CD4-positive, alpha-beta T cell treated with Interleukin-15 for 4 hours (primary cell): ENCODE measurements around the gene TMEM50A.
"Not testable (repeated sequence)": the region's sequence is repeated elsewhere in the genome, so short reads cannot be mapped to it uniquely, and the experiment has no call there.

Experiments
- DNase-seq: peaks from one replicate; pipeline ENCODE4 v3.0.0-alpha.2; 2020; ENCODE audit warnings: low spot score

Gene TMEM50A

DNA sequence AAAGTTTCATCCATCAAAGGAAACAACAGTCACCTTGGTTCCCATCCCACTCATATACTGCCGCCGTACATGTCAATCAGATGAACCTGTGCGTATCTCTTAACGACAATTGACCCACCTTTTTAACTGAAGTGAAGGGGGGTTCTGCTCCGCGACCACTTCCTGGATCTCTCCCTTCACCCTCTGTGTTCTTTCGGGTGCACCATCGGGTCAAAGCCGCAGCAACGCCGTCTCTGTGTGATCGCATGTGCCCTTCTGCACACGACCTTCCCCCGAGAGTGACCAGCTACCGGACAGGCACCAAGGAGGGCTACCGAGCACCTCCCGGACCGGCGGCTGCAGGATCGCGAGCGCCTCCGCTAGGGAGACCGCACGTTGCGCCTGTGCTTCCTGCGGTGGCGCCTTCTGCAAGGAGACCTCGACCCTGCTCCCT is 1.2 kb upstream of the TMEM50A start:
- not testable (repeated sequence) for DNase-seq

DNA sequence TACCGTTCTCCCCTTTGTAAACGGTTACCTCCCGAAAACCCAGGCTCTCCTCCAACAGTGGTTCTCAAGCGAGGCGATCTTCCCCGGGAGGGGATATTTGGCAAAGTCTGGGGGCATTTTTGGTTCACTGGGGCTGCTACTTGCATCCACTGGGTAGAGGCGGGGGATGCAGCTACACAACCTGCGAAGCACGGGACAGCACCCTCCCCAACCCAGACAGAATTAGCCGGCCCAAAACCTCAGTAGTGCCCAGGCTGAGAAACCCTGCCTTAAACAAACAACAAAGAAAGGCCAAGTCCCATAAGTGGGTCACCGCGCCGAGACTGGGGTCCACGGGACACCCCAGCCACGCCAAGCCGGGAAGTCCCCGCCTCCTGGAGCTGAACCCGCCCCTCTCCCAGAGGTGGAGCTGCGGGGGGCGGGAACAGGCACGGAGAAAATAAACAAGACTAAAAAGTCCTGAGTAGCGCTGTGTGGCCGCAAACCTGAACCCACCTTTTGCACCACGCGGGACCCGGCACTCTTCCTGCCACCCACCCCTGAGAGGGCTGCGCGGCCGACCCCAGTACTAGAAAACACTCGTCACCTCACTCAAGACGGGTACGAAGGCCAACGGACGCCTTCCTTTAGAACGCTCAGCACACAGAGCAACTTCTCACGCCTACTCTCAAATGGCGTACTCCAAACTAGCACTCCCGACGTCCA is 499 bp upstream of the TMEM50A start:
- DNase-seq: not testable (repeated sequence)

DNA sequence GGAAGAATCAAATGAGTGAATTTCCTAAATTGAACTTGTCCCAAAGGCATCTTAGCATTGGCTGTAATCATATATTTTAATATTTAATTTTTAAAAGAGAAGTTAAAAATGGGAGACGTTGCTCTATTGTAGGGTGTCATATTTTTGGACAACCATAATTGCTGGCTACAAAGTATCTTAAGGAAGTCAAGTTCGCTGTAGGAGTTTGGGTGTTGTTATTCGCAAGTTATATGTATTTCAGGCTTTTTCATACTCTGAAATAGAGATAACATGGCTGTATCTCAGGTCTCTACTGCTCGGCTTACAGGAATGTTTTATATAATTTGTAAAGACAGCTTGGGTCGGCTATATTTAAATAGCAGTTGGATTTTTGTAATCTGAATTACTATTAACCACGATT is 852 bp downstream of the TMEM50A start:
- DNase-seq: no peak

DNA sequence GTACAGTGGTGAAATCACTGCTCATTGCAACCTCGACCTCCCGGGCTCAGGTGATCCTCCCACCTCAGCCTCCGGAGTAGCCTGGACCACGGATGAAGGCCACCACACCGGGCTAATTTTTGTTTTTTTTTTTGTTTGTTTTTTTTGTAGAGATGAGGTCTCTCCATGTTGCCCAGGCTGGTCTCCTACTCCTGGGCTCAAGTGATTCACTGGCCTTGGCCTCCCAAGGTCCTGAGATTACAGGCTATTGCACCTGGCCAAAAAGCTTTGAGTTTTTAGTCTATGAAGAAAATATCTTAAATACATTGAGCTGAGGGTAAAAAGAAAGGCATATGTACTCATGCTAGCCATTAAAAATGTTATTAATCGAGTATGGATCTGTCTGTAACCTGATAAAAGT is 3.6 kb downstream of the TMEM50A start:
- no peak for DNase-seq

DNA sequence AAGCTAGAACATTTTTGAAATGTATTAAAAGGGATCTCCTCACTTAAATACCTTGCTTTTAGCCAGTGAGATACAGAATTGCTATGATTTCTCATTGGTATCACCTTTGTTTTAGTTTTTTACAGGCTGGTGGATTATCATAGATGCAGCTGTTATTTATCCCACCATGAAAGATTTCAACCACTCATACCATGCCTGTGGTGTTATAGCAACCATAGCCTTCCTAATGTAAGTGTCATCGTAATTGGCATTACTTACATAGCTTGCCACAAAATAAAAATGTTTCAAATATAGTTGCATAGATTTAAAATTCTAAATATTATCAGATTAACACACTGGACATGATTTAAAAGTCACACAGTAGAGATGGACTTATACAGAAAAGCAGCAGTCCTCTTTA is 4.7 kb downstream of the TMEM50A start:
- no peak for DNase-seq

DNA sequence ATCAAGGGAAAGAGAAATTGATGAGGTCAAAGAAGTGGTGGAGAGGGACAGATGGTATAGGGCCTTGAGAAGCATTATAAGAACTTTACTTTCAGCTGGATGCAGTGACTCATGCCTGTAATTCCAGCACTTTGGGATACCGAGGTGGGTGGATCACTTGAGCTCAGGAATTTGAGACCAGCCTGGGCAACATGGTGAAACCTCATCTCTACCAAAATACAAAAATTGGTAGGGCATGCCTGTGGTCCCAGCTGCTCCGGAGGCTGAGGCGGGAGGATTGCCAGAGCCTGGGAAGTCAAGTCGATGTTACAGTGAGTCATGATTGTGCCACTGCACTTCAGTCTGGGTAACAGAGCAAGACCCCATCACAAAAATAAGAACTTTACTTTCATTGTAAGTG is 5.7 kb downstream of the TMEM50A start:
- no peak for DNase-seq

DNA sequence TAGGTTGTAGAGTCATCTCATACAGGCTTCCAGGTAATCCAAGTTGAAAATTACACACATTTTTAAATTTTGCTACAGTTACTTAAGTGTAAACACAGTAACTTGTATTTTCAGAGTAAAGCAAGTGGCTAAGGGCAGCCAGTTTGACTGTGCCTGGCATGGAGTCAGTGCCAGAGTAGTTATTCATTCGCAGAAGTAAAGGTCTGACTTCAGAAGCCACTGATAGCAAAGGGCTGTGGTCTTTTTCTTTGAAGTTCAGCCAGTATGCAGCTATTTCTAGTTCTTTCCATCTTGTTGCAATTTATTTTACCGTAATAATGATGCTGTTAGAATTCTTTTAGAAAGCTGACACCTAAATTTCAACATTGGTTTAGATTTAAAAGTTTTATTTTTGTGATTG is 9.4 kb downstream of the TMEM50A start:
- no peak for DNase-seq

DNA sequence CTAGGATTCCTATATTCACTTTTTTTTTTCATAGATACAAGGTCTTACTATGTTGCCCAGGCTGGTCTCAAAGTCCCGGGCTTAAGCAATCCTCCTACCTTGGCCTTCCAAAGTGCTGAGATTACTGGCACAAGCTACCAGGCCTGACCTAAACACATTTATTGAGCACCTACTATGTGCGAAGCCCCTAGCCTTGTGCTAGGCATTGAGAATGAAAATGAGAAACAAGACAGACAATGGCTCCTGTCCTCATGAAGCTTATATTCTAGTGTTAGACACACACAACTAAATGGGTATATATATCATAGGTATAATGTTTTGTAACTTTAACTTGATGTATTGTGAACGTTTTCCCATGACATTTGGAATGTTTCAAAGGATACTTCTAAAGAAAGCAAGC is 11.5 kb downstream of the TMEM50A start:
- no peak for DNase-seq

DNA sequence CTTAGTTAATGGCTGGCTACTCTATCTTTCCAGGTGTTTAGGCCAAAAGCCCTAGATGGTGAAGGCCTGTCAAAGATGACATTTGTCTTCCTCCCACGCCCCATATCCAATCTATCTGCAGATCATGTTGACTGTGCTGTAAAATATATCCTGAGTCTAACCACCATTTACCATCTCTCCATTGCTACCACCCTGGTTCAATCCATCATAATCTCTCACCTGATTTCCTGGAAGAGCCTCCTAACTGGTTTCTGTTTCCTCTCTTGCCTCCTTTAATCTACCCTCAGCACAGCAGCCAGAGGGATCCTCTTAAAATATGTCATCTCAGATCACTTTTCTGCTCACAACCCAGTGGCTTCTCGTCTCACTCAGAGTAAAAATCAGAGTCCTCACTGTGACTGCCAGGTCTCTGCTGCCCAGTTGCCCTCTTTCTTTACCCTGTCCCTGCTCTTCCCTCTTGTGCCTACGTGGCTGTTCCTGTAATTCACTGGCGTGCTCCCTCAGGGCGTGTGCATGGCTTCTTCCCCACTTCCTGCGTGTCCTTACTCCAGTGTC is 17.8 kb downstream of the TMEM50A start:
- no peak for DNase-seq

DNA sequence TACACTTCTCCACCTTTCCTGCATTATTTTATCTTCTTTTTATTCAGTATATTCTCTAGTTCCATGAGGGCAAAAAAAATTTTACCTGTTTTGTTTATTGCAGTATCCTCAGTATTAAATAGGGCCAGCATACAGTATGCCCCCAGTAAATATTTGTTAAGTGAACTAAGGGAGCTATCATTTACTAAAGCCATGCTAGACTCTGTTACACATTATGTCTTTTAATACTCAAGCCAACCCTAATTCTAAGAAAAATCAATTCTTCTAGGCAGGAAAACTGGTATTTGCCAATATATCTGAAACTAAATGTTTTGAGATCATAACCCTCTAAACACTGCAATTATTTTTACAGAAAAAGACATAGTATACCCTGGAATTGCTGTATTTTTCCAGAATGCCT is 18.3 kb downstream of the TMEM50A start:
- DNase-seq: no peak

DNA sequence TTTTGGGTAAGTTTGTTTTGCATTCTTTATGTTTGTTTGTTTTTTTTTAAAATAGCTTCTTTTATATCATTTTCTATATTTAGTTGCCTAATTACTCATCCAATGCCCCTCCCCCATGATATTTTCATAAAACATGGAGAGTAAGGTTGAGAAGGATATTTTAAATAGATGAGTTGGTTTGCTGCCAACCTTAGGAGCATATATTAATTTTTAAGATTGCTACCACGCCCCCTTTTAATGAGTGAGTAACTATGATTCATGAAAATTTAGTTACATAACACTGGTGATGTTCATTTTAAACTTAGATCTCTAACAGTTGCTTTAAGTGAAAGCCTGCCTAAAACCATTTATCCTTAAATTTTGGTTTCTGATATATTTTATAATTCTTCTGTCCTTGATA is 18.7 kb downstream of the TMEM50A start:
- peak; percentile 28 for DNase-seq

DNA sequence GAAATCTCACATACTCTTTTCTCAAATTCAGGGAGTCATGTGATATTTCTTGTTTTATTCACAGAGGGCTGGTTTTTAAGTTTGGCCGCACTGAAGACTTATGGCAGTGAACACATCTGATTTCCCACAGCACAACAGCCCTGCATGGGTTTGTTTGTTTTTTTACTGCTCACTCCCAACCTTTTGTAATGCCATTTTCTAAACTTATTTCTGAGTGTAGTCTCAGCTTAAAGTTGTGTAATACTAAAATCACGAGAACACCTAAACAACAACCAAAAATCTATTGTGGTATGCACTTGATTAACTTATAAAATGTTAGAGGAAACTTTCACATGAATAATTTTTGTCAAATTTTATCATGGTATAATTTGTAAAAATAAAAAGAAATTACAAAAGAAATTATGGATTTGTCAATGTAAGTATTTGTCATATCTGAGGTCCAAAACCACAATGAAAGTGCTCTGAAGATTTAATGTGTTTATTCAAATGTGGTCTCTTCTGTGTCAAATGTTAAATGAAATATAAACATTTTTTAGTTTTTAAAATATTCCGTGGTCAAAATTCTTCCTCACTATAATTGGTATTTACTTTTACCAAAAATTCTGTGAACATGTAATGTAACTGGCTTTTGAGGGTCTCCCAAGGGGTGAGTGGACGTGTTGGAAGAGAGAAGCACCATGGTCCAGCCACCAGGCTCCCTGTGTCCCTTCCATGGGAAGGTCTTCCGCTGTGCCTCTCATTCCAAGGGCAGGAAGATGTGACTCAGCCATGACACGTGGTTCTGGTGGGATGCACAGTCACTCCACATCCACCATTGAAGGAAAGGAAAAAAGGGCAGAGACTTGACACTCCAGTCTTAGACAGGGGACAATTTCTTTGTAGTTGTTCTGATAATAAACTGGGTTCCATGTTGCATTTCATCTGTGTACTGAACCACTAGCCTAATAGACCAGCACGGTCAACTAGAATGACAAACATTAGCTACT is 22.8 kb downstream of the TMEM50A start:
- DNase-seq: no peak

DNA sequence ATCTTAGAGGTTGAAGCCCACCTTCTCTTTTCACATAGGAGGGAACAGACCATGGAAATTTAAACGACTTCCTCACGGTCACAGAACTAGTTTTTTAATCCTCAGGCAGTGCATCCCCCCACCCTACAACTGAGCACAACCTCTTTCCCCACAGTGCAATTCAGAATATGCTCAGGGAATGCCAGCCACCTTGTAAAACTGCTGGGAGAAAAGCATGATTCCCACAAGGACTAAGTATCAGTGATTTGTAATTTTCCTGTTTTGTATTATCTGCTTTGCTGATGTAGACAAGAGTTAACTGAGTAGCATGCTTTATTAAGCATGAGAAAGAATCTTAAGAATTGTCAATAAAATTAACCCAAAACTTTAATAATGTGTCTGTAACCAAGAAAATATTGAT is 23.8 kb downstream of the TMEM50A start:
- DNase-seq: no peak

DNA sequence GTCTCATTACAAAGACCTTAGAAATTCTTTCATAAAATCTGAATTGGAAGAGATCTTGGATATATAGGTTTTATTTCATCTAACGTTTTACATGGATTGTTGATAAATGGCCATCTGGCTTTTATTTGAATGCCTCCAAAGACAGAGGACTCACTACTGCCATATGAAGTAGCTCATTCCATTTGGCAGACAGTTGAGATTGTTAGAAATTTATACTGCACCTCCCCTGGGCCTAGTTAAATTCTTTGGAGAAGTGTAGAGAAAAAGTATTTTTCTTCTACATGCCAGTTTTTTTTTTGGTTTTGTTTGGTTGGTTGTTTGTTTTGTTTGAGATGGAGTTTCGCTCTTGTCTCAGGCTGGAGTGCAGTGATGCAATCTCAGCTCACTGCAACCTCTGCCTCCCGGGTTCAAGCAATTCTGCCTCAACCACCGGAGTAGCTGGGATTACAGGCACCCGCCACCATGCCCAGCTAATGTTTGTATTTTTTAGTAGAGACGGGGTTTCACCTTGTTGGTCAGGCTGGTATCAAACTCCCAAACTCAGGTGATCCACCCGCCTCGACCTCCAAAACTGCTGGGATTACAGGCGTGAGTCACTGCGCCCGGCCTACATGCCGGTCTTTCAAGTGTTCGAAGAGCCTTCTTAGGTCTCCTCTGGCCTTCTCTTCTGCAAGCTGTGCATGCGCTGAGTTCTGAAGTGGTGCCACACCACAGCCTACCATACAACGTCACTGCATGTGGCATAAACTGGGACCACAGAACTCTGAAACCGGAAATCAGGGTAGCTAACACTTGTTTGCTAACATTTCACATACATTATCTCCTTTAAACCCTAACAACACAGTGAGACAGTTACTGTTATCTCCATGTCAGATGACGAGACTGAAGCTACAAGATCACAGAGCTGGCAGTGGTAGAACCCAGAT is 24.8 kb downstream of the TMEM50A start:
- DNase-seq: not testable (repeated sequence)

DNA sequence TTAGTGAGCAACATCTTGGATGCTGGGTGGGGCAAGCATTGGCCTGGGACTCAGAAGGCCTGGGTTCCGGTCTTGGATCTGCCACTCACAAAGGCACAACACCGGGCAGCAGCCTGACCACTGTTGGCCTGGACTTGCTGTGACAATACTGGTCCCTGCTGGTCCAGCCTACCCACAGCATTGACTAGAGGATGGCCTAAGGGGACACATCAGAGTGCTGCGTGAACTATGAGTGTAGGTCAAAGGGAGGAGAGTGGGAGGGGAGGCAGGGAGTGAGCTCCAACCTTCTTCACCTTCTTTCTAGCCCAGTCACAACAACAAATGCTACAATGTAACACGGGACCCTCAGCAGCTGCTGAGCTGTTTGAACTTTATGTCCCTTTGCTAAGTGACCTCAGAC is 31.1 kb downstream of the TMEM50A start:
- no peak for DNase-seq

DNA sequence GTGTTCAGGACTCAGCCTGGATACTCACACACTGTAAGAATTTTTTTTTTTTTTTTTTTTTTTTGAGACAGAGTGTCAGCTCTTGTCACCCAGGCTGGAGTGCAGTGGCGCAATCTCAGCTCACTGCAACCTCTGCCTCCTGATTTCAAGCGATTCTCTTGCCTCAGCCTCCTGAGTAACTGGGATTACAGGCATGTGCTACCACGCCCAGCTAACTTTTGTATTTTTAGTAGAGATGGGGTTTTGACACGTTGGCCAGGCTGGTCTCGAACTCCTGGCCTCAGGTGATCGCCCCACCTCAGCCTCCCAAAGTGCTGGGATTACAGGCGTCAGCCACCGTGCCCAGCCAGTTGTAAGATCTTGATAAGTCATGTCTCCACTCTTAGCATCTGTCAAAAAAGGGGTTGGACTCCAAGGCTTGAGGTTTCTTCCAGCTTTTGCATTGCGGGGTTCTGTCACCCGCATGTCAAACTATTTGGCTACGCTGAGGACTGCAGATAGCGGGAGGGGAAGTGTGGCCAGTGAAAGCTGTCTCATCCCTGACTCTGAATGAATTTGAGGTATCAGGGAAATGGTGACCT is 31.6 kb downstream of the TMEM50A start:
- DNase-seq: not testable (repeated sequence)

DNA sequence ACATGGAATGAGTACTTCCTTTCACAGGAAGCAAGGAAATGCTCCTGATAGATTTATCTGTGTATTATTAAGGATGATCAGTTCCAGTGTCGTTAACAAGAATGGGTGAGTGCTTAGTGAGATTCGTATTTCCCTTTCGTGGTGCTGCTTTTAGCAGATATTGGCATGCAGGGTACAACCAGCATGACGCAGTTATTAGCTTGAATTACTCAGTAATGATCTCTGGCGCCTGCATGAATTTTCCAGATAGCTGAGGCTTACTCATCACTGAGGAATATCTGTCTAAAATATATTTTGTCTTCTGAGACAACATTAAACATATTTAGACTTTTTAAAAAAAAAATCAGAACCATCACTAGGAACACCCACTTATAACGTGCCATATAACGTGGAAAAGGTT is 33.6 kb downstream of the TMEM50A start:
- not testable (repeated sequence) for DNase-seq

DNA sequence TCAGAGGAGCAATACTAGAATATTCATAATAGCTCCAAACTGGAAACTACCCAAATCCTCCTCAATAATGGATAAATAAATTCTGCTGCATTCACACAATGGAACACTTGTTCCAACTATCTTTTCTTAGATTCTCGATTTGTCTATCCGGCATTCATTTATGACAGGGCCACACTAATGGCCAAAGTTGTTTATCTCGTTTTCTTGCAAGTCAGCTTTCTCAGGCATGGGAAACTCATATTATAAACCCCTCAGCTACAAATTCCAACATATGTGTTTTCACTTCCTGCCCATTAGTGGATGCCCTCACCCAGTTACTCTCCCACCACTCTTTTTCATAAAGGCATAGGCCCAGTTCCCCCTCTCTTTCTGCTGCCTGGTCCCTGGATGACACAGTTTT is 40.2 kb downstream of the TMEM50A start:
- not testable (repeated sequence) for DNase-seq

DNA sequence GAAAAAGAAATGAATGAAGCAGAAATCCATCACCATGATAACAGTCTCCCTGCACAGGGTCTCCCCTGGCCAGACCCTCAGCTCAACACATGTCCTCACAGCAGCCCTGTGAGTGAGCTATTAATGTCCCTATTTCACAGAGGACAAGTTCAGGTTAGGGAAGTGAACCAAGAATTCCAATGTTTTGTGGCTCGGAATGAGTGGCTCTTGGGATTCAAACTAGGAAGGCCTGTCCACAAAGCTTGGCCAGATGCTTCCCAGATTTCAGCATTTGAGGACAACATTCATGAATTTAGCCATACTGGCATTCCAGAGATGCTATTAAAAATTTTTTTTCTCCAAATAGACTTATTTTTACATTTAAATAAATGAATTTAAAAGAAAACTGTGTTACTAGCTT is 44.4 kb downstream of the TMEM50A start:
- not testable (repeated sequence) for DNase-seq

DNA sequence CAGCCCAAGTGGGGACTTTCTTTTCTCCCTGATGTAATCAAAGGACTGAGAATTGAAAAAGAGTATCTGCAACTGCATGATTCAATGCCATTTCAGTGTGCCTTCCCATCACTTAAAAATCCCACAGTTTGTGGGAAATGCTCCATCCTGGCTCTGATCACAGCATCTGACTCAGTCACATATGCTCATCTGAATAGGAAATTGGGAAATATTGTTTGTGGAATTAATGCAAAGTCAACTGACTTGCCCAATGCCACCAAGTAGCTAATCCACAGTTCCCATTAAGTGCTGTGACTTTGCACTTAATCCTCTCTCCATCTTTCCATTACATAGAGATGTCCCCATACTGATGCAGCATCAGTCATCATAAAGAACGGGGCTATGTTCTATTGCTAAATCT is 45.0 kb downstream of the TMEM50A start:
- not testable (repeated sequence) for DNase-seq

DNA sequence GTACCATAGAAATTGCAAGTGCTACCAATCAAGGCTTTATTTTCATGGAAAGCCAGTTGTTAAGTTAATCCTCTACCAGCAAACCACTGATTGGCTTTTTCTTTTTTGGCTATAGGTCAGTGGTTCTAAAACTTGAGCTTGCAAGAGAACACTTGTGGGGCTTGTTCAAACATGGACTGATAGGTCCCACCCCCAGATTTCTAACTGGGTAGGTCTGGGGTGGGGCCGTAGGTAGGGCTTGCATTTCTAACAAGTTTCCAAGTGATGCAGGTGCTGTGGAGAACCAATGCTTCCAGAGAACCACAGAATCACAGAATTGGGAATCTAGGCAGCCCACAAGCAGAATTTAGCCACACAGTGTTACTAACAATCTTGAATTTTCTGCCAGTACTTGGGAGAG is 45.7 kb downstream of the TMEM50A start:
- not testable (repeated sequence) for DNase-seq
